GM12875 (cell line): ENCODE results near the gene PHF14.

Source experiments
- H3K4me3 ChIP-seq: one replicate; pipeline ENCODE4 v1.5.1; 2011; ENCODE audit warnings: low read depth, low read length, control low read depth
- TF ChIP-seq, protein P1 (sequence below): IDR thresholded peaks from 2 replicates; pipeline ENCODE4 v1.5.1; 2011; ENCODE audit warnings: low read depth, mild to moderate bottlenecking, control low read depth, inconsistent platforms, low read length, moderate library complexity, borderline replicate concordance; ENCODE audit not compliant: insufficient read depth

Gene PHF14

DNA sequence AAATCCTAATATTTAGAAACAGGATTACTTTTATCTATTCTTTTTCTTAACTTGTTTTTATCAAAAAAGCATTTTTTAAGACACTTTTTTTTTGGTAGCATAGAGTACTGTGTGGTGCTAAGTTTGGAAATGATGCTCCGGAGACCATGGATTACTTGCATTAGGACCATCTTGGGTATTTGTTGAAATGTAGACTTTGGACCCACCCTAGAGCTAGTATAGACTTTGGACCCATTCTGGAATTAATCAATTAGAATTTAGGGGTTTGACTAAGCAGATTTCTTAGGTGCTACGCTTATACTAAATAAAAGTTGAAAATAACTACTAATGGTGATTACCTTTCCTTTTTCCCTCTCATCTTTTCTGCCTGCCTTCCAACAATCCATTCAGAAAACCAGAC, 80.4 kb downstream of the PHF14 start:
- no peak overlapping the region for H3K4me3 ChIP-seq
- TF ChIP-seq, protein P1, sequence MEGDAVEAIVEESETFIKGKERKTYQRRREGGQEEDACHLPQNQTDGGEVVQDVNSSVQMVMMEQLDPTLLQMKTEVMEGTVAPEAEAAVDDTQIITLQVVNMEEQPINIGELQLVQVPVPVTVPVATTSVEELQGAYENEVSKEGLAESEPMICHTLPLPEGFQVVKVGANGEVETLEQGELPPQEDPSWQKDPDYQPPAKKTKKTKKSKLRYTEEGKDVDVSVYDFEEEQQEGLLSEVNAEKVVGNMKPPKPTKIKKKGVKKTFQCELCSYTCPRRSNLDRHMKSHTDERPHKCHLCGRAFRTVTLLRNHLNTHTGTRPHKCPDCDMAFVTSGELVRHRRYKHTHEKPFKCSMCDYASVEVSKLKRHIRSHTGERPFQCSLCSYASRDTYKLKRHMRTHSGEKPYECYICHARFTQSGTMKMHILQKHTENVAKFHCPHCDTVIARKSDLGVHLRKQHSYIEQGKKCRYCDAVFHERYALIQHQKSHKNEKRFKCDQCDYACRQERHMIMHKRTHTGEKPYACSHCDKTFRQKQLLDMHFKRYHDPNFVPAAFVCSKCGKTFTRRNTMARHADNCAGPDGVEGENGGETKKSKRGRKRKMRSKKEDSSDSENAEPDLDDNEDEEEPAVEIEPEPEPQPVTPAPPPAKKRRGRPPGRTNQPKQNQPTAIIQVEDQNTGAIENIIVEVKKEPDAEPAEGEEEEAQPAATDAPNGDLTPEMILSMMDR, result no peak

DNA sequence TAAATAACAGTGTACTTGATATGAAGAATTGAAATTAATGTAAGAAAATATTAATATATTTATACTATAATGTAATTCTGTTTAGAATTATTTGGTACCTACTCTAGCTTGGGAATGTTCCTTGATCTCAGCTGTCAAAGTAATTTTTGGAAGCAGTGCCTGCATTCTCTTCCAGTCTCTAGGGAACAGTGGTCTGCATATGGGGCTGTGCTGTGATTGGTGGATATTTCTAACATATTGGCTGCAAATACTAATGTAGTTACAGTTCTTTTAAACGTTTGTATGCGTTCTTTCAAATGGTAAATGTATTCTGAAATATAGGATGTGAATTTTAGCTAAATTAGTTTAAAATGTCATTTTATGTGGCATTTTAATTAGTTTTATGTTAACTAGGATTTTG, 87.2 kb downstream of the PHF14 start:
- TF ChIP-seq, protein P1, result no peak
- H3K4me3 ChIP-seq, result no peak overlapping the region

DNA sequence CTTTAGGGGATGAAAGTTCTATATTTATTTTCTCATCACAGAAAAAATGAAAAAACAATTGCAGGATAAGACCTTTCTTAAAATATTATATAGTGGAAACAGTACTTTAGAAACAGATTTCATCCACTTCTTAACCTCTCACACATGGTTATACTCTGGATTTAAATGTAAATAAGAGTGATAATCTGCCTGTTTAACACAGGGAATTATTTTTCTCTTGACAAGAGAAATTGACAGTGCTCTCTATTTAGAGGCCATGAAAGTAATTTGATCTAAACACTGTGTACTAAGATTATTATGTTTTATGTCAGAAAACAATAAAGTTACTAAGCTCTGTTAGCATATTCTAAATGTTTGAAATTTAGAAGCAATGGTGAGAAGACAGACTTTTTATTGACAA, 88.4 kb downstream of the PHF14 start:
- no peak overlapping the region for H3K4me3 ChIP-seq
- TF ChIP-seq, protein P1, result no peak

DNA sequence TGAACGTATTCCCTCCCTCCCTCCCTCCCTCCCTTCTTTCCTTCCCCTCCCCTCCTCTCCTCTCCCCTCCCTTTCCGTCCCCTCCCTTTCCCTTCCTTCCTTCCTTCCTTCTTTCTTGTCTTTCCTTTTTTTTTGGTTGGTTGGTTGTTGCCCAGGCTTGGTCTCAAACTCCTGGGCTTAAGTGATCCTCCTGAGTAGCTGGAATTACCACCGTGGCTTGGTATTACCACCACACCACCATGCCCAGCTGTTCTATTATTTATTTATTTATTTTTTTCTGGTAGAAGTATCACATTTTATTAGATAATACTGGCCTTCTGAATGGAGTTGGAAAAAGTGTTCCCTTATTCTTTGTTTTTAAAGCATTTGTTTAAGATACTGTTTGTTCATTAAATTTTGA, 95.9 kb downstream of the PHF14 start:
- TF ChIP-seq, protein P1, result no peak
- H3K4me3 ChIP-seq, result no peak overlapping the region

DNA sequence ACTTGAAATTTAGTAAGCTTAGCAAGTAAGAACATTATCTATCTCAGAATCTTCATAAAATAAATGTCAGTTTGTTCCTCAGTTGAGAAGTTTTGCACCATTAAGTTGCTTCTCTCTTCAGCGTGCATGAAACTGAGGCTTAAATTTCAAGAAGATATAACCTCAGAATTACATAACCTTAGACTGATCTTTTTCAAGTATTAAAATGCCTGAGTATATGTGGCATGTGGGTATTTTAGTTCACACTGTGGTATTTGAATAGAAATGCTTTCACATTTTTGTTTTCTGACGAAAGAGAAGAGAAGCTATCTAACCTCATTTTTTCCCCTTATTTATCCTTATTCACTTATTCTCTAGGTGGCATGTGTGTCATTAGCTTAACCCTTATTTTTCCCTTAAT, 104.1 kb downstream of the PHF14 start:
- no peak overlapping the region for H3K4me3 ChIP-seq
- TF ChIP-seq, protein P1, result no peak

DNA sequence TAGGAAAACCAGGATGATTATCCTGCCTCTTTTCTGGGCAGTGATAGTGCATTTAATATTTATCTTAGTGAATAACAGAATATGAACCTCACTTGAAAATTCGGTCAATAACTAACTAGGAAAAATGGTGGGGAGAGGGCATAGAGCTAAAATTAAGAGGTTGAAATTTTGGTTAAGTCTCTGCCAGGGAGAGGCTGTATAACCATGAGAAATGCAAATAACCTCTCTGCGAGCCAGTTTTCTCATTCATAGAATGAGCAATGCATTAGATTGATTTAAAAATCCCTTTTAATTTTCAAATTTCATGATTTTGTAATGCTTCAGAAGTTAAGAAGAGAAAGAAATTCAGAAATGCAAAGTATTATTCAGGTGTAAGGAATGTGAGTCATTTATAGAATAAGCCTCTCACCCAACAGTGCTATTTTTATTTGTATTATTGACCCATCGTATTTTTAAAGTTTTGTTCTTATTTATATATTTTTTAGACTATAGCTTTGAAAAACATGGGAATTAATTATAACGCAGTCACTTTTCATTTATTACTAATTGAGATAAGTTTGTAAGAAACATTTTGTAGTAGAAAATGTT, 104.7 kb downstream of the PHF14 start:
- no peak overlapping the region for H3K4me3 ChIP-seq
- TF ChIP-seq, protein P1, result no peak

DNA sequence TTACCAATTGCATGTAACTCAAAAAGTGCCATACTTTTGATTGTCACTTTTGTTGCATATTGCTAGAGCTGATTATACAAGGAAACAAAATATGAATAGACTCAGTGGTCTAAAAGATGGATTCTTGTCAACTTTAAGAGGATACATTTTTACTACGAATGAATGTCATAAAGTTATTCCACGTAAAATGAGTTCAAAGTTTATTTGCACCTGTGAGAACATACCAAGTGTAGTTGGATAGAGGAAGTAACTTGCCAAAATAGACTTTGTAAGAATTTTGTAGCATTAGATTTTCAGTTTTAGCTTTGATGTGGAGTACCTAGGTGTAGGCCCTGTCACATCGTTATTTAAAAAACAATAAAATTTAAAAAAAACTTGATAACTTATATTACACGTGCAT, 106.2 kb downstream of the PHF14 start:
- TF ChIP-seq, protein P1, result no peak
- H3K4me3 ChIP-seq, result no peak overlapping the region
